Duodenal mucosa (tissue), 2 donors: ENCODE measurements around the gene C10orf90.

Experiments used
- H3K27ac ChIP-seq: one replicate; pipeline ENCODE4 v1.7.0; 2013; ENCODE audit warnings: low read depth, low read length
- H3K27me3 ChIP-seq, 2 donors: one replicate each; pipeline ENCODE4 v1.7.0; 2013; ENCODE audit warnings: low read length in 2 of 2, control low read depth in 1 of 2; ENCODE audit not compliant: insufficient read depth in 2 of 2, control insufficient read depth in 1 of 2
- H3K36me3 ChIP-seq, 2 donors: one replicate each; pipeline ENCODE4 v1.7.0; 2013; ENCODE audit warnings: low read length in 2 of 2, control low read depth in 1 of 2; ENCODE audit not compliant: insufficient read depth in 2 of 2, control insufficient read depth in 1 of 2
- H3K4me1 ChIP-seq, 2 donors: one replicate each; pipeline ENCODE4 v1.7.0; 2013; ENCODE audit warnings: low read length in 2 of 2, control low read depth in 1 of 2; ENCODE audit not compliant: insufficient read depth in 2 of 2, control insufficient read depth in 1 of 2
- H3K4me3 ChIP-seq, 2 donors: one replicate each; pipeline ENCODE4 v1.7.0; 2013; ENCODE audit warnings: low read length in 2 of 2, low read depth in 1 of 2
- H3K9ac ChIP-seq, 2 donors: one replicate each; pipeline ENCODE4 v1.7.0; 2013; ENCODE audit warnings: low read length in 2 of 2, low read depth in 1 of 2
- H3K9me3 ChIP-seq, 2 donors: one replicate each; pipeline ENCODE4 v1.7.0; 2013; ENCODE audit warnings: low read length in 2 of 2, control low read depth in 1 of 2; ENCODE audit not compliant: control insufficient read depth in 1 of 2

The C10orf90 gene

GRCh38 chr10:126691456-126691855 lies 21.0 kb upstream of the C10orf90 start:
- Histone ChIP-seq H3K4me1 (no peaks in the 10 kb centered on the region), H3K9ac (no peak overlapping the region), H3K4me3 (no peak overlapping the region)

GRCh38 chr10:126690534-126690933 lies 20.0 kb upstream of the C10orf90 start:
- no peaks in the 10 kb centered on the region for H3K9me3 ChIP-seq
- no peaks in the 10 kb centered on the region for H3K4me1 ChIP-seq
- H3K9ac ChIP-seq: no peak overlapping the region
- H3K4me3 ChIP-seq: no peak overlapping the region
- no peaks in the 10 kb centered on the region for H3K36me3 ChIP-seq
- H3K27ac ChIP-seq: no peak overlapping the region
- H3K27me3 ChIP-seq: no peaks in the 10 kb centered on the region

More at GRCh38 chr10:126691456-126691855, 21.0 kb upstream of the C10orf90 start:
- Histone ChIP-seq H3K36me3 (no peaks in the 10 kb centered on the region), H3K27me3 (no peaks in the 10 kb centered on the region), H3K9me3 (no peaks in the 10 kb centered on the region), H3K27ac (no peak overlapping the region)

- Histone ChIP-seq H3K27me3 (no peaks in the 10 kb centered on the region), H3K4me3 (no peak overlapping the region), H3K4me1 (no peaks in the 10 kb centered on the region), H3K27ac (no peak overlapping the region), H3K36me3 (no peaks in the 10 kb centered on the region), H3K9ac (no peak overlapping the region), H3K9me3 (no peaks in the 10 kb centered on the region)
Measured at GRCh38 chr10:126689461-126689994, 19.0 kb upstream of the C10orf90 start.

GRCh38 chr10:126687121-126687606 lies 16.7 kb upstream of the C10orf90 start:
- H3K9ac ChIP-seq: no peak overlapping the region
- no peaks in the 10 kb centered on the region for H3K9me3 ChIP-seq
- H3K27me3 ChIP-seq: no peaks in the 10 kb centered on the region
- no peak overlapping the region for H3K4me3 ChIP-seq
- H3K4me1 ChIP-seq: no peaks in the 10 kb centered on the region
- H3K36me3 ChIP-seq: no peaks in the 10 kb centered on the region
- no peak overlapping the region for H3K27ac ChIP-seq

- no peak overlapping the region for H3K4me3 ChIP-seq
- no peaks in the 10 kb centered on the region for H3K4me1 ChIP-seq
- no peak overlapping the region for H3K9ac ChIP-seq
- no peaks in the 10 kb centered on the region for H3K27me3 ChIP-seq
- no peaks in the 10 kb centered on the region for H3K9me3 ChIP-seq
- H3K27ac ChIP-seq: no peak overlapping the region
- no peaks in the 10 kb centered on the region for H3K36me3 ChIP-seq
Measured at GRCh38 chr10:126686719-126687118, 16.2 kb upstream of the C10orf90 start.

GRCh38 chr10:126686268-126686667 lies 15.8 kb upstream of the C10orf90 start:
- Histone ChIP-seq H3K36me3 (no peaks in the 10 kb centered on the region), H3K4me3 (no peak overlapping the region), H3K9ac (no peak overlapping the region), H3K9me3 (no peaks in the 10 kb centered on the region), H3K27me3 (no peaks in the 10 kb centered on the region), H3K4me1 (no peaks in the 10 kb centered on the region), H3K27ac (no peak overlapping the region)

- Histone ChIP-seq H3K27me3 (no peaks in the 10 kb centered on the region), H3K4me1 (no peaks in the 10 kb centered on the region), H3K27ac (no peak overlapping the region), H3K9ac (no peak overlapping the region), H3K9me3 (no peaks in the 10 kb centered on the region), H3K4me3 (no peak overlapping the region), H3K36me3 (no peaks in the 10 kb centered on the region)
Measured at GRCh38 chr10:126685756-126686155, 15.3 kb upstream of the C10orf90 start.

GRCh38 chr10:126684171-126684745 lies 13.8 kb upstream of the C10orf90 start:
- Histone ChIP-seq H3K9me3 (no peaks in the 10 kb centered on the region), H3K9ac (no peak overlapping the region), H3K36me3 (no peaks in the 10 kb centered on the region), H3K27ac (no peak overlapping the region), H3K27me3 (no peaks in the 10 kb centered on the region), H3K4me3 (no peak overlapping the region), H3K4me1 (no peaks in the 10 kb centered on the region)

- Histone ChIP-seq H3K4me3 (no peak overlapping the region), H3K27ac (no peak overlapping the region), H3K36me3 (no peaks in the 10 kb centered on the region), H3K9me3 (no peaks in the 10 kb centered on the region), H3K4me1 (no peaks in the 10 kb centered on the region), H3K27me3 (no peaks in the 10 kb centered on the region), H3K9ac (no peak overlapping the region)
Measured at GRCh38 chr10:126683466-126683865, 13.0 kb upstream of the C10orf90 start.

GRCh38 chr10:126675656-126676438 lies 5.4 kb upstream of the C10orf90 start:
- Histone ChIP-seq H3K27ac (no peak overlapping the region), H3K4me3 (no peak overlapping the region), H3K9ac (no peak overlapping the region), H3K27me3 (no peaks in the 10 kb centered on the region), H3K9me3 (no peaks in the 10 kb centered on the region), H3K4me1 (no peaks in the 10 kb centered on the region), H3K36me3 (no peaks in the 10 kb centered on the region)
